CD14-positive monocyte (primary cell): Measurements from ENCODE around the gene ATP5PD. TPM values are rescaled to one million over a fixed set of nuclear protein-coding genes. Genes with fewer than 3 reads are reported as not detected.

Experiments
- DNase-seq, 3 donors: peaks; one replicate each; pipeline ENCODE4 v3.0.0-alpha.2; 2011 to 2022
- H2AFZ ChIP-seq: 2 replicates; pipeline ENCODE4 v1.6.0; 2012; ENCODE audit warnings: mild to moderate bottlenecking, low read depth, low read length, inconsistent platforms; ENCODE audit not compliant: insufficient read depth, poor library complexity, severe bottlenecking
- H3K27ac ChIP-seq, 2 donors: 1 replicate in 1 of 2; 2 replicates in 1 of 2; pipeline ENCODE4 v1.5.1; 2012 to 2013; ENCODE audit warnings: low read length in 2 of 2, control low read depth in 1 of 2, inconsistent platforms in 1 of 2, low read depth in 1 of 2, mild to moderate bottlenecking in 1 of 2
- H3K27me3 ChIP-seq, 2 donors: one replicate each; pipeline versions ENCODE4 v1.6.0 to v1.6.1; 2011 to 2013; ENCODE audit warnings: low read length in 2 of 2; ENCODE audit not compliant: control insufficient read depth in 2 of 2, insufficient read depth in 2 of 2
- H3K36me3 ChIP-seq, 2 donors: replicated peaks in 1 of 2; 1 replicate in 1 of 2; 2 replicates in 1 of 2; pipeline versions ENCODE4 v1.5.1 to v1.6.1; 2012 to 2013; ENCODE audit warnings: low read length in 2 of 2, control low read depth in 1 of 2, inconsistent platforms in 1 of 2, mild to moderate bottlenecking in 1 of 2; ENCODE audit not compliant: insufficient read depth in 2 of 2, control insufficient read depth in 1 of 2
- H3K4me1 ChIP-seq, 2 donors: 1 replicate in 1 of 2; 2 replicates in 1 of 2; pipeline versions ENCODE4 v1.5.1 to v1.6.1; 2012 to 2013; ENCODE audit warnings: low read length in 2 of 2, control low read depth in 1 of 2, inconsistent platforms in 1 of 2, mild to moderate bottlenecking in 1 of 2, moderate library complexity in 1 of 2; ENCODE audit not compliant: insufficient read depth in 2 of 2, control insufficient read depth in 1 of 2
- H3K4me2 ChIP-seq: replicated peaks from 2 replicates; pipeline ENCODE3; 2012; ENCODE audit warnings: low read length, moderate library complexity, mild to moderate bottlenecking; ENCODE audit not compliant: poor library complexity, severe bottlenecking; ENCODE audit errors: extremely low read depth
- H3K4me3 ChIP-seq, 3 experiments: fragments of 200-600 bp in 1 of 3; sonication (generic) in 1 of 3; replicated peaks in 1 of 3; 1 replicate in 2 of 3; 2 replicates in 1 of 3; pipeline ENCODE4 v1.5.1; 2011 to 2013; ENCODE audit warnings: low read length in 3 of 3, mild to moderate bottlenecking in 3 of 3, control low read depth in 2 of 3, low read depth in 2 of 3, inconsistent platforms in 1 of 3, moderate library complexity in 1 of 3
- H3K79me2 ChIP-seq: 2 replicates; pipeline ENCODE4 v1.6.0; 2012; ENCODE audit warnings: mild to moderate bottlenecking, control low read depth, inconsistent platforms, low read length, moderate library complexity; ENCODE audit not compliant: insufficient read depth
- H3K9ac ChIP-seq: 2 replicates; pipeline ENCODE4 v1.6.0; 2017; ENCODE audit warnings: low read length, mild to moderate bottlenecking; ENCODE audit not compliant: insufficient read depth, poor library complexity, severe bottlenecking
- H3K9me3 ChIP-seq, 2 donors: replicated peaks in 1 of 2; 1 replicate in 1 of 2; 2 replicates in 1 of 2; pipeline versions ENCODE4 v1.5.1 to v1.6.1; 2012 to 2013; ENCODE audit warnings: low read length in 2 of 2, control low read depth in 1 of 2; ENCODE audit not compliant: control insufficient read depth in 1 of 2, insufficient read depth in 1 of 2
- H4K20me1 ChIP-seq: 2 replicates; pipeline ENCODE4 v1.6.0; 2012; ENCODE audit warnings: mild to moderate bottlenecking, low read length, control low read depth, moderate library complexity; ENCODE audit not compliant: insufficient read depth
- H3K27ac Mint-ChIP-seq, 7 donors: one replicate each; pipeline ENCODE4 v1.8.0; 2020; ENCODE audit warnings: mild to moderate bottlenecking in 7 of 7, mixed read lengths in 7 of 7, moderate library complexity in 6 of 7, inconsistent platforms in 2 of 7
- H3K27me3 Mint-ChIP-seq, 3 donors: one replicate each; pipeline ENCODE4 v1.8.0; 2021 to 2022; ENCODE audit warnings: low read depth in 3 of 3, mild to moderate bottlenecking in 3 of 3, mixed read lengths in 3 of 3, moderate library complexity in 3 of 3, inconsistent platforms in 1 of 3
- H3K36me3 Mint-ChIP-seq, 2 donors: one replicate each; pipeline ENCODE4 v1.8.0; 2020; ENCODE audit warnings: mixed read lengths in 2 of 2, inconsistent platforms in 1 of 2, mild to moderate bottlenecking in 1 of 2
- H3K4me1 Mint-ChIP-seq: one replicate; pipeline ENCODE4 v1.8.0; 2020; ENCODE audit warnings: mild to moderate bottlenecking, mixed read lengths
- H3K4me3 Mint-ChIP-seq, 2 donors: one replicate each; pipeline ENCODE4 v1.8.0; 2020; ENCODE audit warnings: mild to moderate bottlenecking in 2 of 2, mixed read lengths in 2 of 2, moderate library complexity in 1 of 2
- H3K9me3 Mint-ChIP-seq, 7 donors: one replicate each; pipeline ENCODE4 v1.8.0; 2020 to 2022; ENCODE audit warnings: mixed read lengths in 7 of 7, mild to moderate bottlenecking in 6 of 7, moderate library complexity in 6 of 7, inconsistent platforms in 2 of 7
- WGBS: methylation state at CpG from one replicate; pipeline ENCODE4 v1.1.5; 2013; ENCODE audit warnings: missing lambda C conversion rate; ENCODE audit not compliant: insufficient coverage; 5-methylcytosine and 5-hydroxymethylcytosine counted together
- intact Hi-C, 2 donors: fragments of 100-400 bp; cut with micrococcal nuclease; formaldehyde crosslinking; loops; one replicate each; pipeline versions ENCODE4 v1.15.0 to v1.15.1; 2023
- polyA plus RNA-seq, 3 donors: library from polyadenylated mRNA; depleted of rRNA in 1 of 3; unstranded in 2 of 3; stranded (reverse) in 1 of 3; fragments of 300-500 nt in 2 of 3; fragments of >200 nt in 1 of 3; fragmentation: Illumina TruSeq in 2 of 3; gene quantifications; 1 replicate in 2 of 3; 2 replicates in 1 of 3; pipeline ENCODE4 v1.2.3, GENCODE V29; 2012 to 2021
- TF ChIP-seq, protein P1 (sequence below): fragments of 200-600 bp; IDR thresholded peaks from one replicate; pipeline ENCODE4 v1.8.0; 2022; ENCODE audit warnings: antibody characterized with exemption, mild to moderate bottlenecking

Gene ATP5PD
- polyA plus RNA-seq, 3 donors, result 139 to 451 (median 437) TPM

DNA sequence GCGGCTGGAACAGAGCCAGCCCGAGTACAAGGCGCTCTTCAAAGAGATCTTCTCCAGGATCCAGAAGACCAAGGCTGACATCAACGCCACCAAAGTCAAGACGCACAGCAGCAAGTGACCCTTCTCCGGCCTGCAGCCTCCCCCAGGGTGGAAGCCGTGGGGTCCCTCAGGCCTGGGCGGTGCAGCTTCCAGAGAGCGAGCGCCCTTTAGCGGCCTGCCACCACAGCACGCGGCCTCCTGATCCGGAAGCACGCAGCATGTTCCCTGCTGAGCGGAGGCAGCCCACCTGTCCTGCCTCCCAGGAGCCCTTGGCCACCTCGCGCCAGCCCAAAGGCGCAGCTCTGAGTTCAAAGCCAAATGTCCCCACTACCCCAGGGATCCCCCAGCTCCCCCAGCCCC lies 42.8 kb downstream of the ATP5PD start:
- no peak overlapping the region for H3K4me3 Mint-ChIP-seq
- Histone ChIP-seq H3K36me3 (no peaks in the 10 kb centered on the region), H3K4me3 (no peak overlapping the region), H3K9ac (no peak overlapping the region), H3K4me2 (no peak overlapping the region), H3K27ac (no peak overlapping the region), H3K9me3 (no peaks in the 10 kb centered on the region), H3K27me3 (no peaks in the 10 kb centered on the region), H2AFZ (no peak overlapping the region), H3K4me1 (no peaks in the 10 kb centered on the region), H4K20me1 (no peaks in the 10 kb centered on the region), H3K79me2 (no peaks in the 10 kb centered on the region)
- H3K27me3 Mint-ChIP-seq, result peaks cover 3 to 6% (median 4%) of the 10 kb centered on the region in 3 donors
- no peak overlapping the region for H3K27ac Mint-ChIP-seq
- TF ChIP-seq, protein P1, sequence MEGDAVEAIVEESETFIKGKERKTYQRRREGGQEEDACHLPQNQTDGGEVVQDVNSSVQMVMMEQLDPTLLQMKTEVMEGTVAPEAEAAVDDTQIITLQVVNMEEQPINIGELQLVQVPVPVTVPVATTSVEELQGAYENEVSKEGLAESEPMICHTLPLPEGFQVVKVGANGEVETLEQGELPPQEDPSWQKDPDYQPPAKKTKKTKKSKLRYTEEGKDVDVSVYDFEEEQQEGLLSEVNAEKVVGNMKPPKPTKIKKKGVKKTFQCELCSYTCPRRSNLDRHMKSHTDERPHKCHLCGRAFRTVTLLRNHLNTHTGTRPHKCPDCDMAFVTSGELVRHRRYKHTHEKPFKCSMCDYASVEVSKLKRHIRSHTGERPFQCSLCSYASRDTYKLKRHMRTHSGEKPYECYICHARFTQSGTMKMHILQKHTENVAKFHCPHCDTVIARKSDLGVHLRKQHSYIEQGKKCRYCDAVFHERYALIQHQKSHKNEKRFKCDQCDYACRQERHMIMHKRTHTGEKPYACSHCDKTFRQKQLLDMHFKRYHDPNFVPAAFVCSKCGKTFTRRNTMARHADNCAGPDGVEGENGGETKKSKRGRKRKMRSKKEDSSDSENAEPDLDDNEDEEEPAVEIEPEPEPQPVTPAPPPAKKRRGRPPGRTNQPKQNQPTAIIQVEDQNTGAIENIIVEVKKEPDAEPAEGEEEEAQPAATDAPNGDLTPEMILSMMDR, result no peak
- no peaks in the 10 kb centered on the region for H3K36me3 Mint-ChIP-seq
- H3K9me3 Mint-ChIP-seq, result no peaks in the 10 kb centered on the region
- DNase-seq, result no peak
- H3K4me1 Mint-ChIP-seq, result peaks cover 8% of the 10 kb centered on the region
- WGBS, result 95% methylated on average over 16 of the region's 19 CpGs
- intact Hi-C loops, result loop anchor here in 1 of 2 donors (5.0 kb wide), 1 partner anchor 42 kb away; no protein-coding TSS in a partner anchor

DNA sequence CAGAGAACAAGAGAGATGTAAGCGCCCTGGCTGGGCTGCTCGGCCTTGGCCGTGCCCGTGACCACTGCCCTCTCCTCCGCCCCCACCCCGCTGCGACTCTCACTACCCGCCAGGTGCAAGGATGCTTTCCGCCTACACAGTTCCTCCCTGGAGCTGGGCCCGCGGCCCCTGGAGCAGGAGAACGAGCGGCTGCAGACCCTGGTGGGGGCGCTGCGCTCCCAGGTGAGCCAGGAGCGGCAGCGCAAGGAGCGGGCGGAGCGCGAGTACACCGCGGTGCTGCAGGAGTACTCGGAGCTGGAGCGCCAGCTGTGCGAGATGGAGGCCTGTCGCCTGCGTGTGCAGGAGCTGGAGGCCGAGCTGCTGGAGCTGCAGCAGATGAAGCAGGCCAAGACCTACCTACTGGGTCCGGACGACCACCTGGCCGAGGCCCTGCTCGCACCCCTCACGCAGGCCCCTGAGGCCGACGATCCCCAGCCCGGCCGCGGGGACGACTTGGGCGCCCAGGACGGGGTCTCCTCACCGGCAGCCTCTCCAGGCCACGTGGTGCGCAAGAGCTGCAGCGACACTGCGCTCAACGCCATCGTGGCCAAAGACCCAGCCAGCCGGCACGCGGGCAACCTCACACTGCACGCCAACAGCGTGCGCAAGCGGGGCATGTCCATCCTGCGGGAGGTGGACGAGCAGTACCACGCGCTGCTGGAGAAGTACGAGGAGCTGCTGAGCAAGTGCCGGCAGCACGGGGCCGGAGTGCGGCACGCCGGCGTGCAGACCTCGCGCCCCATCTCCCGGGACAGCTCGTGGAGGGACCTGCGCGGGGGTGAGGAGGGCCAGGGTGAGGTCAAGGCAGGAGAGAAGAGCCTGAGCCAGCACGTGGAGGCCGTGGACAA lies 43.5 kb downstream of the ATP5PD start:
- intact Hi-C loops, result loop anchor here in 1 of 2 donors (5.0 kb wide), 1 partner anchor 41 kb away; no protein-coding TSS in a partner anchor
- TF ChIP-seq, protein P1, result no peak
- H3K4me3 Mint-ChIP-seq, result no peak overlapping the region
- peaks cover 2 to 6% (median 4%) of the 10 kb centered on the region in 3 donors for H3K27me3 Mint-ChIP-seq
- Histone ChIP-seq H3K27me3 (no peaks in the 10 kb centered on the region), H3K4me2 (no peak overlapping the region), H2AFZ (no peak overlapping the region), H3K9me3 (no peaks in the 10 kb centered on the region), H3K4me3 (no peak overlapping the region), H3K9ac (no peak overlapping the region), H3K79me2 (no peaks in the 10 kb centered on the region), H3K27ac (no peak overlapping the region), H4K20me1 (no peaks in the 10 kb centered on the region), H3K4me1 (no peaks in the 10 kb centered on the region), H3K36me3 (no peaks in the 10 kb centered on the region)
- H3K27ac Mint-ChIP-seq, result no peak overlapping the region
- 95% methylated on average over 72 of the region's 76 CpGs for WGBS
- no peaks in the 10 kb centered on the region for H3K9me3 Mint-ChIP-seq
- DNase-seq, result no peak
- H3K36me3 Mint-ChIP-seq, result no peaks in the 10 kb centered on the region
- peaks cover 14% of the 10 kb centered on the region for H3K4me1 Mint-ChIP-seq
